Liver (tissue), 3 donors: Measurements from ENCODE around the gene MIER3.

ENCODE experiments used
- EGR1 ChIP-seq, 2 donors: IDR thresholded peaks; 2 replicates each; pipeline ENCODE4 v1.6.1; 2016 to 2018; ENCODE audit warnings: antibody characterized with exemption in 2 of 2, low read depth in 2 of 2
- HNF4G ChIP-seq: IDR thresholded peaks from 2 replicates; pipeline ENCODE4 v1.6.1; 2016; ENCODE audit warnings: antibody characterized with exemption
- JUND ChIP-seq, 2 donors: IDR thresholded peaks; 2 replicates each; pipeline ENCODE4 v1.6.1; 2016; ENCODE audit warnings: antibody characterized with exemption in 2 of 2
- SP1 ChIP-seq: IDR thresholded peaks from 2 replicates; pipeline ENCODE4 v1.6.1; 2018; ENCODE audit warnings: antibody characterized with exemption, mild to moderate bottlenecking
- YY1 ChIP-seq: IDR thresholded peaks from 2 replicates; pipeline ENCODE4 v1.6.1; 2016; ENCODE audit warnings: antibody characterized with exemption, mild to moderate bottlenecking
- TF ChIP-seq, protein P1 (sequence below): fragments of 150-350 bp; IDR thresholded peaks from 2 replicates; pipeline ENCODE4 v1.5.1; 2017; ENCODE audit warnings: improper control_type of control experiment, low read depth, low read length; ENCODE audit not compliant: missing input control
- TF ChIP-seq, protein P2 (sequence below): IDR thresholded peaks from 2 replicates; pipeline ENCODE4 v1.6.1; 2016; ENCODE audit warnings: antibody characterized with exemption, mild to moderate bottlenecking
- TF ChIP-seq, protein P3 (sequence below): IDR thresholded peaks from 2 replicates; pipeline ENCODE4 v1.6.1; 2016; ENCODE audit warnings: antibody characterized with exemption
- TF ChIP-seq, protein P4 (sequence below): IDR thresholded peaks from 2 replicates; pipeline ENCODE4 v1.6.1; 2016; ENCODE audit warnings: antibody characterized with exemption
- TF ChIP-seq, protein P5 (sequence below): IDR thresholded peaks from 2 replicates; pipeline ENCODE4 v1.6.1; 2016; ENCODE audit warnings: antibody characterized with exemption
- donor health status: healthy.
- donor health status: healthy.

DNA sequence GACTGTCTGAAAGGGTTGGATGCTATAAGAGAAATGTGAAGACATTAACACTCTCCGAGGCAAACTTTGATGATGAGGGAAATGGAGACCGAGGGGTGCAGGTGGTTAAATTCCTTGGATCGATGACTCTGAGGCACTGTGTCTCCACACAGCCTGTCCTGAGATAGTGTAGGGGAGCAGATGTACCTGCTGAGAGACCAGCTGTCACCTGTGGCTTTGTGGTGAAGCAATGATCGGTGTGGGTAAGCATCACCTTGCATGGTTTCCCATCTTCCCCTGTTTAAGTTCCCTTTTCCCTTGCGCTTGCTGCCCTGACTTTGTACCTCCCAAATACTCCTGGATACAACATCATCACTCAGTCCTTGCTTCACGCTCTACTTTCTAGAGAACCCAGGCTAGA is 9.8 kb upstream of the MIER3 start:
- TF ChIP-seq, protein P1, sequence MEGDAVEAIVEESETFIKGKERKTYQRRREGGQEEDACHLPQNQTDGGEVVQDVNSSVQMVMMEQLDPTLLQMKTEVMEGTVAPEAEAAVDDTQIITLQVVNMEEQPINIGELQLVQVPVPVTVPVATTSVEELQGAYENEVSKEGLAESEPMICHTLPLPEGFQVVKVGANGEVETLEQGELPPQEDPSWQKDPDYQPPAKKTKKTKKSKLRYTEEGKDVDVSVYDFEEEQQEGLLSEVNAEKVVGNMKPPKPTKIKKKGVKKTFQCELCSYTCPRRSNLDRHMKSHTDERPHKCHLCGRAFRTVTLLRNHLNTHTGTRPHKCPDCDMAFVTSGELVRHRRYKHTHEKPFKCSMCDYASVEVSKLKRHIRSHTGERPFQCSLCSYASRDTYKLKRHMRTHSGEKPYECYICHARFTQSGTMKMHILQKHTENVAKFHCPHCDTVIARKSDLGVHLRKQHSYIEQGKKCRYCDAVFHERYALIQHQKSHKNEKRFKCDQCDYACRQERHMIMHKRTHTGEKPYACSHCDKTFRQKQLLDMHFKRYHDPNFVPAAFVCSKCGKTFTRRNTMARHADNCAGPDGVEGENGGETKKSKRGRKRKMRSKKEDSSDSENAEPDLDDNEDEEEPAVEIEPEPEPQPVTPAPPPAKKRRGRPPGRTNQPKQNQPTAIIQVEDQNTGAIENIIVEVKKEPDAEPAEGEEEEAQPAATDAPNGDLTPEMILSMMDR = no peak
- TF ChIP-seq, protein P2, sequence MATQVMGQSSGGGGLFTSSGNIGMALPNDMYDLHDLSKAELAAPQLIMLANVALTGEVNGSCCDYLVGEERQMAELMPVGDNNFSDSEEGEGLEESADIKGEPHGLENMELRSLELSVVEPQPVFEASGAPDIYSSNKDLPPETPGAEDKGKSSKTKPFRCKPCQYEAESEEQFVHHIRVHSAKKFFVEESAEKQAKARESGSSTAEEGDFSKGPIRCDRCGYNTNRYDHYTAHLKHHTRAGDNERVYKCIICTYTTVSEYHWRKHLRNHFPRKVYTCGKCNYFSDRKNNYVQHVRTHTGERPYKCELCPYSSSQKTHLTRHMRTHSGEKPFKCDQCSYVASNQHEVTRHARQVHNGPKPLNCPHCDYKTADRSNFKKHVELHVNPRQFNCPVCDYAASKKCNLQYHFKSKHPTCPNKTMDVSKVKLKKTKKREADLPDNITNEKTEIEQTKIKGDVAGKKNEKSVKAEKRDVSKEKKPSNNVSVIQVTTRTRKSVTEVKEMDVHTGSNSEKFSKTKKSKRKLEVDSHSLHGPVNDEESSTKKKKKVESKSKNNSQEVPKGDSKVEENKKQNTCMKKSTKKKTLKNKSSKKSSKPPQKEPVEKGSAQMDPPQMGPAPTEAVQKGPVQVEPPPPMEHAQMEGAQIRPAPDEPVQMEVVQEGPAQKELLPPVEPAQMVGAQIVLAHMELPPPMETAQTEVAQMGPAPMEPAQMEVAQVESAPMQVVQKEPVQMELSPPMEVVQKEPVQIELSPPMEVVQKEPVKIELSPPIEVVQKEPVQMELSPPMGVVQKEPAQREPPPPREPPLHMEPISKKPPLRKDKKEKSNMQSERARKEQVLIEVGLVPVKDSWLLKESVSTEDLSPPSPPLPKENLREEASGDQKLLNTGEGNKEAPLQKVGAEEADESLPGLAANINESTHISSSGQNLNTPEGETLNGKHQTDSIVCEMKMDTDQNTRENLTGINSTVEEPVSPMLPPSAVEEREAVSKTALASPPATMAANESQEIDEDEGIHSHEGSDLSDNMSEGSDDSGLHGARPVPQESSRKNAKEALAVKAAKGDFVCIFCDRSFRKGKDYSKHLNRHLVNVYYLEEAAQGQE = no peak
- TF ChIP-seq SP1 = no peak
- TF ChIP-seq EGR1 (IDR thresholded peaks at IDR 0.05; ENCODE audit: low read depth in 2 of 2) = no peak
- TF ChIP-seq, protein P3, sequence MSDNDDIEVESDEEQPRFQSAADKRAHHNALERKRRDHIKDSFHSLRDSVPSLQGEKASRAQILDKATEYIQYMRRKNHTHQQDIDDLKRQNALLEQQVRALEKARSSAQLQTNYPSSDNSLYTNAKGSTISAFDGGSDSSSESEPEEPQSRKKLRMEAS = no peak
- no peak for TF ChIP-seq JUND (IDR thresholded peaks at IDR 0.05)
- TF ChIP-seq, protein P4, sequence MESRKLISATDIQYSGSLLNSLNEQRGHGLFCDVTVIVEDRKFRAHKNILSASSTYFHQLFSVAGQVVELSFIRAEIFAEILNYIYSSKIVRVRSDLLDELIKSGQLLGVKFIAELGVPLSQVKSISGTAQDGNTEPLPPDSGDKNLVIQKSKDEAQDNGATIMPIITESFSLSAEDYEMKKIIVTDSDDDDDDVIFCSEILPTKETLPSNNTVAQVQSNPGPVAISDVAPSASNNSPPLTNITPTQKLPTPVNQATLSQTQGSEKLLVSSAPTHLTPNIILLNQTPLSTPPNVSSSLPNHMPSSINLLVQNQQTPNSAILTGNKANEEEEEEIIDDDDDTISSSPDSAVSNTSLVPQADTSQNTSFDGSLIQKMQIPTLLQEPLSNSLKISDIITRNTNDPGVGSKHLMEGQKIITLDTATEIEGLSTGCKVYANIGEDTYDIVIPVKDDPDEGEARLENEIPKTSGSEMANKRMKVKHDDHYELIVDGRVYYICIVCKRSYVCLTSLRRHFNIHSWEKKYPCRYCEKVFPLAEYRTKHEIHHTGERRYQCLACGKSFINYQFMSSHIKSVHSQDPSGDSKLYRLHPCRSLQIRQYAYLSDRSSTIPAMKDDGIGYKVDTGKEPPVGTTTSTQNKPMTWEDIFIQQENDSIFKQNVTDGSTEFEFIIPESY = no peak
- TF ChIP-seq, protein P5, sequence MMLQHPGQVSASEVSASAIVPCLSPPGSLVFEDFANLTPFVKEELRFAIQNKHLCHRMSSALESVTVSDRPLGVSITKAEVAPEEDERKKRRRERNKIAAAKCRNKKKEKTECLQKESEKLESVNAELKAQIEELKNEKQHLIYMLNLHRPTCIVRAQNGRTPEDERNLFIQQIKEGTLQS = no peak
- no peak for TF ChIP-seq YY1
- TF ChIP-seq HNF4G = no peak
